HAP-1 (cell line): Measurements from ENCODE around the gene SAXO2.
"Not testable (repeated sequence)": the region's sequence is repeated elsewhere in the genome, so short reads cannot be mapped to it uniquely, and the experiment has no call there.

Experiments used
- DNase-seq, 2 experiments: peaks; one replicate each; pipeline ENCODE4 v3.0.0-alpha.2; 2016 to 2020; ENCODE audit warnings: low spot score in 2 of 2
- H3K27me3 ChIP-seq: fragments of 250-450 bp; sonication (Bioruptor Pico); 2 replicates; pipeline ENCODE4 v1.5.1; 2020; ENCODE audit warnings: low read depth, mild to moderate bottlenecking, moderate library complexity
- H3K36me3 ChIP-seq: fragments of 250-450 bp; sonication (Bioruptor Pico); replicated peaks from 2 replicates; pipeline ENCODE4 v1.5.1; 2020; ENCODE audit warnings: mild to moderate bottlenecking
- H3K4me1 ChIP-seq: fragments of 250-450 bp; sonication (Bioruptor Pico); 2 replicates; pipeline ENCODE4 v1.5.1; 2020; ENCODE audit warnings: mild to moderate bottlenecking
- H3K4me3 ChIP-seq: fragments of 250-450 bp; sonication (Bioruptor Pico); 2 replicates; pipeline ENCODE4 v1.5.1; 2020; ENCODE audit warnings: mild to moderate bottlenecking, moderate library complexity
- H3K9me3 ChIP-seq: fragments of 250-450 bp; sonication (Bioruptor Pico); 2 replicates; pipeline ENCODE4 v1.5.1; 2020; ENCODE audit warnings: mild to moderate bottlenecking, moderate library complexity
- in situ Hi-C: fragments of 300-500 bp; cut with MboI; formaldehyde crosslinking; loops from 3 replicates; pipeline ENCODE4 v1.14.3; 2020; ENCODE audit warnings: low sequenced_read_pairs, inconsistent platforms, mixed read lengths

Gene SAXO2

DNA sequence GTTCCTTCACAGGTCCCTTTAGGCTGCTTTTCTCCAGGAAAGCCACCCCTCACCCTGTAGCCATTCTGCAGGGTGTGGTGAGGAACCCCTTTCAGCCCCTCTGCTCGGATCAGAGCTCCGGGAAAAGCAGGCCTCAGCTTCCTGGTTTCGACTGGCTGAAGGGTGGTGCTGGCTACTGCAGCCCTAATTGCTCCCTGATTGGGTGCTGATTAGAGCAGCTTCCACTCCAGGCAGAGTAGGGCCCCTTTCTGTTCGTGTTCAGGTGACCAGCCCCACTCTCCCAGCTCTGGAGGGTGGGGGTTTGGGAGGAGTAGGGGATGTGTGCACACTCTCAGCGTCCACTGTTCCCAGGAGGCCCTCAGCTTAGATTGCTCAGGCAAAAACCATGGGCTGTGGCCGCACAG, 36.9 kb downstream of the SAXO2 start:
- H3K9me3 ChIP-seq, H3K36me3 ChIP-seq, DNase-seq, H3K27me3 ChIP-seq, H3K4me3 ChIP-seq, H3K4me1 ChIP-seq, in situ Hi-C loops: not testable (repeated sequence)

DNA sequence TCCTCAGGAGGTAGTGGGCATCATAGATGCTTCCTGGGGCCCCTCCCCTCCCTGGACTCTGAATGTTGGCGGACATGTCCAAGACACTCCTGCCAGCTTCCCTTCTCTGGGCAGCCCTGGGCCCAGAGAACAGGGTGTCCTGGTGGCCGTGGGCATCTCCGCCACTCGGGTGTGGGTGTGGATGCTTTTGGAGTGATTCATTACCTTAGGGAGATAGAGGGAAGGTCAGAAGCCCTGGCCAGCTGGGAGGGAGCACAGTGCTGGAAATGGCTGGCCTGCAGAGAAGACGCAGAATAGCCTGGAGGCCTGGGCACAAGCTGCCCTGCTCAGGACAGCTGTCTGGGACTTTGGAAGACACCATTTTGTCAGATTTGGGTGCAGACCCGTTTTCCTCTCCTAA, 37.7 kb downstream of the SAXO2 start:
- H3K4me1 ChIP-seq, H3K4me3 ChIP-seq, in situ Hi-C loops, H3K36me3 ChIP-seq, DNase-seq, H3K27me3 ChIP-seq, H3K9me3 ChIP-seq: not testable (repeated sequence)

DNA sequence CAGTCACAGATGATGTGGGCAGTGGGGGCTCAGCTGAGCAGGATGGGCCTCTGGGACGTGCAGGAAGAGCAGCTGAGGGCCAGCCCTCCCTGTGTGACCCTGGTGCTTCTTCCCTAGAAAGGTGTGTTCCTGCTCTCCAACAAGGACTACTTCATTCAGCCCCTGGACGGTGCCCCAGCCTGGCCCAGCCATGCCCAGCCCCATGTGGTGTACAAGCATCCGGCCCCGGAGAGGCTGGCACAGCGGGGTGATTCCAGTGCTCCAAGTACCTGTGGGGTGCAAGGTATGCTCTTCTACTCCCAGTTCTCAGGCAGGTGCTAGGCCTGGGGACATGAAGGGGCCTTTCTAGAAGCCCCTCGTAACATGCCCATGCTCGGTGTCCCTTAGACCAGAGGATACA, 38.3 kb downstream of the SAXO2 start:
- Histone ChIP-seq H3K9me3 (no peaks in the 10 kb centered on the region; the same call in 1 of the 2 replicates), H3K4me1 (no peaks in the 10 kb centered on the region), H3K27me3 (peaks cover 7% of the 10 kb centered on the region), H3K4me3 (no peak overlapping the region), H3K36me3 (no peaks in the 10 kb centered on the region)
- in situ Hi-C loops = no loop called here
- DNase-seq = no peak

DNA sequence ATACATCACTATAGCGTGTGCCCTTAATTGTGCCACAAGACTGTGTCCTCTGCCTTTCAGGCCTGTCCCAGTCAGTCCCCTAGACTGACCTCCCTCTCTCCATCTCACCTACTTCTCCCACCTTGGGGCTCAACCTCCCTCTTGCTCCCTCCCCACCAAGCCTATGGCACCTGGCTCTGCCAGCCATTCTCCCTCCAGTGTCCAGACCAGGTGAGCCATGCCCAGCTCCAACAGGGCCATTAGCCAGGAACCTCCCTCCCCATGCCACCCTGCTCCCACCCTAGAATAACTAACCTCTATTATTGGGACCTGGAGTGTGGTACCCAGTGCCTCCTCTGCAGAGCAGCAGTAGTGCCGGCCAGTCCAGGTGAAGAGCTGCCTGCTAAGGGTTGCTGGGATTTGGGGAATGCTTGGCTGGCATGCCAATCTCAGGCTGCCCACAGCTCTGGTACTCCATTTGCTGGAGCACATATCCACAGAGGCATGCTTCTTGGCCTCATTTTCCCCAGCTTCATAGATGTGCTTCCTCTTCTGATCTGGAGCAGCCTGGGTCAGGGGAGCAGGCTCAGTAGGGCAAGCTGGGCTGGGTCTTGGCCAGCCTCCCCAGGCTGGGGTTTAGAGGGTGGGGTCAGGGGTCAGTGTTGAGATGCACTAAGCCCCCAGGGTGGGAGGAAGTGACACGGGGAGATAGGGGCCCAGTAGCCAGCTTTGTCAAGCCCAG, 38.8 kb downstream of the SAXO2 start:
- in situ Hi-C loops = no loop called here
- Histone ChIP-seq H3K9me3 (no peaks in the 10 kb centered on the region; the same call in 1 of the 2 replicates), H3K27me3 (peaks cover 7% of the 10 kb centered on the region), H3K4me1 (no peaks in the 10 kb centered on the region), H3K36me3 (no peaks in the 10 kb centered on the region), H3K4me3 (no peak overlapping the region)
- peak in 1 of 2 experiments; percentile 6 for DNase-seq

DNA sequence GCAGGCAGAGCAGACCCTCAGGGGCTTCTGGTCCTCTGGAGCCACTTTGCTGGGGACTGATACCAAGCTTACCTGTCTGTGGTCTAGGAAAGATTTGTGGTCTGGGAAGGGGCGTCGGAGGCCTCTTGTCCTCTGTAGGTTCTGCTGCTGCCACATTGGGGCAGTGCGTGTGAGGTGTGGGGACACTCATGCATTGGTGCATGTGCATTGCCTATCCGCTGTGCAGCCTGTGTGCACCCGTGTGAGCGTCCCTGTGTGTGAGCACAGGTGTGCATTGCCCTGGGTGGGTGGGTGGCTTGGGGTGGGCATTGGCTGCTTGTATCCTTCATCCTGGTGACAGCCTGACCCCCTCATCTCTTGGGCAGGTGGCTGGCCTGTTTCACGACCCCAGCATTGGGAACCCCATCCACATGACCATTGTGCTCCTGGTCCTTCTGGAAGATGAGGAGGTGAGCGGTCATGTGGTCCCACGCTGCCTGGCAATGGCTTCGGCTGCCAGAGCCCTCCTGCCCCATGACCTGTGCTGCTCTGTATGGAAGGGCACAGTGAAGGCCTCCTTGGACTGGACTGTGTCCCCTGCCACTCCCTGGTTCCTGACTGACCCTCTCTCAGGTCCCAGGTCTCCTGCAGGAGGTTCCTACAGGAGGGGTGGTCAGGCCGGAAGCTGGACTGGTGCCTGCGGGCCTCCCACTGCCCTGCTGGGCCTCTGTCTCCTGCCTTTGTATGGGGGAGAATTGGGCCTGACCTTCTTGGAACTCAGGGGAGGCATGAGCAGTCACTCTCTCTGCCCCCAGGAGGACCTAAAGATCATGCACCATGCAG, 41.5 kb downstream of the SAXO2 start:
- Histone ChIP-seq H3K36me3 (no peaks in the 10 kb centered on the region), H3K9me3 (no peaks in the 10 kb centered on the region; the same call in 1 of the 2 replicates), H3K27me3 (peaks cover 7% of the 10 kb centered on the region), H3K4me3 (no peak overlapping the region), H3K4me1 (no peaks in the 10 kb centered on the region)
- in situ Hi-C loops = no loop called here
- peak in 1 of 2 experiments; percentile 10 for DNase-seq

DNA sequence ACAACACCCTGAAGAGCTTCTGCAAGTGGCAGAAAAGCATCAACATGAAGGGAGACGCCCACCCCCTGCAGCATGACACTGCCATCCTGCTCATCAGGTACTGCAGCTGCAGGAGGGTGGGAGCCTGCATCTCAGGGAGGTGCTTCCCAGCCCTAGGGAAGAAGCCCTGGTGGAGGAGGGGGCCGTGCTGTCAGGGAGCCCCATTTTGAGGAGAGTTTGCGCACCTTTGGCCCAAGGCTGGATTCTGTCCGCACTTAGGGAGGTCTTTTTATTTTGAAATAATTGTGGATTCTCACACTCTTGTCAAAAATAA, 42.1 kb downstream of the SAXO2 start:
- in situ Hi-C loops = no loop called here
- peaks cover 7% of the 10 kb centered on the region for H3K27me3 ChIP-seq

DNA sequence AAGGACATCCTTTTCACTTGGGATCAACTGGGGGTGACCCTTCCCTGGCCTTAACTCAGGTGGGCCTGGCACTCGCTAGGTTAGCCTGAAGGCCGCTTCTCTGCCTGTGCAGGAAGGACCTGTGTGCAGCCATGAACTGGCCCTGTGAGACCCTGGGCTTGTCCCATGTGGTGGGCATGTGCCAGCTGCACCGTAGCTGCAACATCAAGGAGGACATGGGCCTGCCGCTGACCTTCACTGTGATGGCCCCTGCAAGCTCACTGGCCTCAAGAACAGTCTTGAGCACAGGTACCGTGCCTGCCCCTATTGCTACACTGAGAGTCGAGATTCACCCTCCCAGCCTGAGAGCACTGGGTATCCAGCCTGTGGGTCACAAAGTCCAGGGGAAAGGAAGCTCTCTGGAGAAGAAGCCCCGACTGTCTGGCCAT, 43.0 kb downstream of the SAXO2 start:
- no peak overlapping the region for H3K4me3 ChIP-seq
- H3K9me3 ChIP-seq = peaks cover 4% of the 10 kb centered on the region
- in situ Hi-C loops = no loop called here
- no peaks in the 10 kb centered on the region for H3K4me1 ChIP-seq
- peak in 1 of 2 experiments; percentile 6 for DNase-seq
- peaks cover 9% of the 10 kb centered on the region for H3K27me3 ChIP-seq
- H3K36me3 ChIP-seq = no peaks in the 10 kb centered on the region

More for the DNA sequence above, 42.1 kb downstream of the SAXO2 start:
- H3K9me3 ChIP-seq = no peaks in the 10 kb centered on the region; the same call in 1 of the 2 replicates
- no peak overlapping the region for H3K4me3 ChIP-seq
- H3K4me1 ChIP-seq = no peaks in the 10 kb centered on the region
- no peaks in the 10 kb centered on the region for H3K36me3 ChIP-seq
- DNase-seq = peak in 1 of 2 experiments; percentile 7

DNA sequence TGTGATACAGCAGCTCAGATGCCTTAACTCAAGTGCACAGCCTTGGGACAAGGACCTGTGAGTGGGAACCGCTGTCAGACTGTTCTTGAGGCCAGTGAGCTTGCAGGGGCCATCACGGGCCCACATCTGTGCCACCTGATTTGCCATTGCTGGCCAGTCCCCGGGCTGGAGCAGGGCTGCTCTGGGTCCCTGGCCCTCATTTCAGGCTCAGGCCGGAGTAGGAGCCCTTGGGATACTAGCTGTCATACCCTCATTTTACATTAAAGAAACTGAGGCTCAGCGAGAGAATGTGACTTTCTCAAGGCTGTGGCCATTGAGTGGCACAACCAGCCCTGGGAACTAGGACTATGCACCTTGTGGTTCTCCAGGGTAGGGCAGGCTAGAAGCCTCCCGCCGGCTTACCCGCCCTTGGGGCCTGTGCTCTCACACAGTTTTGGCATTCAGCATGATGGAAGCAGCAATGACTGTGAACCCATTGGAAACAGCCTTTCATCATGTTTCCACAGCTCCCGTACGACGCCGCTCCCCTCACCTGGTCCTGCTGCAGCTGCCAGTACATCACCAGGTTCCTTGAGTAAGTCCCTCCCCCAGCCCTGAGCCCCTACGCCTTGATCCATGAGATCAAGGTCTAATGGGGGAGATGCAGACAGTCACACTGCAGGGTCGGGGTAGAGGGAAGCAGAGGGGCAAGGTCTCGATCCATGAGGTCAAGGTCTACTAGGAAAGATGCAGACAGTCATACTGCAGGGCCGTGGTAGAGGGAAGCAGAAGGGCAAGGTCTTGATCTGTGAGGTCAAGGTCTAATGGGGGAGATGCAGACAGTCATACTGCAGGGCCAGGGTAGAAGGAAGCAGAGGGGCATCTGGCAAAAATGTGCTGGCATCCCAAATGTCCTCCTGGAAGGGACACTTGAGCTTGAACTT, 44.4 kb downstream of the SAXO2 start:
- Histone ChIP-seq H3K36me3 (no peaks in the 10 kb centered on the region), H3K4me3 (no peak overlapping the region), H3K27me3 (peaks cover 9% of the 10 kb centered on the region), H3K9me3 (peaks cover 5% of the 10 kb centered on the region), H3K4me1 (no peaks in the 10 kb centered on the region)
- in situ Hi-C loops = no loop called here
- DNase-seq = peak in 1 of 2 experiments; percentile 11

DNA sequence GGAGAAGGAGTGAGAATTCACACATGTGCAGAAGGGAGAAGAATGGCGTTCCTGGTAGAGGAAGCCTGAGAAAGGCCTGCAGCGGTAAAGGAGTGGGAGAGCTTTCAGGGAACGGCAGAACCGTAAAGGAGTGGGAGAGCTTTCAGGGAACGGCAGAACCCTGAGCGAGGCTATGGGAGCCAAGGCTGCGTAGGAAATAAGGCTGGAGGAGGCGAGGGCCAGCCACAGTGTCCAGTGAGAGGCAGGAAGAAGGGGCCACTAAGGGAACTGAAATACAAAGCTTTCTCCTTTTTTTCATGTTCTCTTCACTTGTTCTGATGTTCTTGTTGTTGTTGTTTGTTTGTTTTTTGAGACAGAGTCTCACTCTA, 45.1 kb downstream of the SAXO2 start:
- Histone ChIP-seq H3K4me3 (no peak overlapping the region), H3K27me3 (peaks cover 13% of the 10 kb centered on the region), H3K9me3 (peaks cover 9% of the 10 kb centered on the region; the same call in 1 of the 2 replicates), H3K36me3 (no peaks in the 10 kb centered on the region), H3K4me1 (no peaks in the 10 kb centered on the region)
- peak in 1 of 2 experiments; percentile 6 for DNase-seq
- in situ Hi-C loops = no loop called here

DNA sequence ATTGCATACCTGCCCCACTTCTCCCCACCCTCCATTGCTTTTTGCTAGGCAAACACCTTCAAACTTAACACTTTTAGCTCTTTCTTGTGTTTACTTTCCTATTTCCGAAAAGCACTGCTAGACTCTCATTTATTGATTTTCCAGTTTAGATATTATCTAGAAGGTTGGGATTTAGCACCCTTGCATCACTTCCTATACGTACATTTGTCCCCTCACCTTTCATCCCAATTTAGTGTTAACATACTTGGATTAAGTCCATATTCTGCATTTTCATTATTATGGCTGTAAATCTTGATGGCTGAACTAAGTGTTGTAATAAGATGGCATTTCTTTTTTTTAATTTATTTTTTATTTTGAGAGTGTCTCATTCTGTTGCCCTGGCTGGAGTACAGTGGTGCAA, 47.2 kb downstream of the SAXO2 start:
- in situ Hi-C loops = loop anchor here (10.0 kb wide), 1 partner anchor 75 kb away; no protein-coding TSS in a partner anchor
- H3K4me1 ChIP-seq = no peaks in the 10 kb centered on the region

DNA sequence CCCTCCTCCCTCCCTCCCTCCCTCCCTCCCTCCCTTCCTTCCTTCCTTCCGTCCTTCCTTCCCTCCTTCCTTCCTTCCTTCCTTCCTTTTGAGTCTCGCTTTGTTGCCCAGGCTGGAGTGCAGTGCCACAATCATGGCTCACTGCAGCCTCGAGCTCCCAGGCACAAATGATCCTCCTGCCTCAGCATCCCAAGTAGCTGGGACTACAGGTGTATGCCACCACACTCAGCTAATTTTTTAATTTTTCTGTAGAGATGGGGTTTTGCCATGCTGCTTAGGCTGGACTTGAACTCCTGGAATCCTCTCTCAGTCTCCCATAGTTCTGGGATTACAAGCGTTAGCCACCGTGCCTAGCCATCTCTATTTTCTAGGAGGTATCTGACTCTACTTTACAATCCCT, 48.7 kb downstream of the SAXO2 start:
- not testable (repeated sequence) for H3K4me3 ChIP-seq, DNase-seq, H3K4me1 ChIP-seq, H3K36me3 ChIP-seq, H3K9me3 ChIP-seq
- peaks cover 12% of the 10 kb centered on the region for H3K27me3 ChIP-seq
- in situ Hi-C loops = loop anchor here (10.0 kb wide), 1 partner anchor 73 kb away; no protein-coding TSS in a partner anchor

More for the DNA sequence above, 47.2 kb downstream of the SAXO2 start:
- Histone ChIP-seq H3K27me3 (peaks cover 12% of the 10 kb centered on the region), H3K36me3 (no peaks in the 10 kb centered on the region), H3K9me3 (peaks cover 9% of the 10 kb centered on the region; the same call in 1 of the 2 replicates), H3K4me3 (no peak overlapping the region)
- DNase-seq = no peak

DNA sequence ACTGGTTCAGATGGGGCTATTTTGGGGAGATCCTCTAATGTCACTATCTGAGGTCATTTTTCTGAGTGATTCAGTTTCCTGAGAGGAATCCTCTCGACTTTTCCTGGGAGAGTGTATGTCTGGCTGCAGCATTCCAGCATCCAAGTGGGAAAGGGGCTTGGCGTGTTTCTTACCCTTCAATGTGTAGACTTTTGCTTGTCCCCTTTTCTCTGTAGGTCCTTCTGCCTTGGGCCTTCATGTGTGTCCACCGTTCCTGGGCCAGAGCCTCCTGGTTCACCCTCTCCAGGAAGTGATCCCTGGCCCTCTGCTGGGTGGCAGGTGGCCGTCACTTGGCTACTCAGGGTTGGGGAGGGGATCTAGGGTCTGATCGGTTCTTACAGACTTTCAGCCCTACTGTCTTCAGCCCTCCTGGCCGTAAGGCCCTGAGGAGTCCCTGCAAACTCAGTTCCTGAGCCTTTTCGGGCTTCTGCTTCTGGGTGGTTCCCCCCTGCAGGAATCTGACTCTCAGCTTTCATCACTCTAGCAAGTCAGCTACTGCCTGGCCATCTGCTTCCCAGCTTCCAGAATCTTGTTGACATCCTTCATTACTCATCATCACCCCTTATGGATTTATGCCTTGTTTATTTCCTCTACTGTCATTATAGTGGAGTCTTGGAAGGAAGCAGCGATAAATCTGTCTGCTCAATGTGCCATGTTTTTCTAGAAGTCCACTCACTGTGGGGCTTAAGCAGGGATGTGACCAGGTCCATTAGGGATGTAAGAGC, 50.1 kb downstream of the SAXO2 start:
- Histone ChIP-seq H3K9me3 (peaks cover 9% of the 10 kb centered on the region; the same call in 1 of the 2 replicates), H3K27me3 (peaks cover 12% of the 10 kb centered on the region), H3K4me1 (no peaks in the 10 kb centered on the region), H3K36me3 (no peaks in the 10 kb centered on the region), H3K4me3 (no peak overlapping the region)
- in situ Hi-C loops = loop anchor here (10.0 kb wide), 1 partner anchor 72 kb away; no protein-coding TSS in a partner anchor
- DNase-seq = peak in 1 of 2 experiments; percentile 7

DNA sequence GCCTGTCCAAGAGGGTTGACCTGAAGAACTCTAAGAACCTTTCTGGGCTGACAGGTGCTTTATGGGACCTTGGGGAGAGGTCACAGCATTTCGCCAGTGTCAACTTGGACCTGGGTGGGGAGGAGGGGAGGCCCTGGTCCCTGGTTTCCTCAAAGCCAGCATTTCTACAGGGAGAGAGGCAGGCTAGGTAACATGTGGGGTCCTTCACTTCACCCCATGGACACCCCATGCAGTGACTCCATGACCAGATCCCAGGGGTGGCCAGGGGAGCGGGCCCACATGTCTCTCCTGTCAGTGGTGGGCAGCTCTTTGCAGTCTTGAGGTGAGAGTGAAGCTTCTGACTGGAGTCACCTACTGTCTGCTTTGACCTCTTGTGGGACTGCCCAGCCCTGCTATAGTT, 50.8 kb downstream of the SAXO2 start:
- Histone ChIP-seq H3K4me3 (no peak overlapping the region), H3K9me3 (peaks cover 9% of the 10 kb centered on the region; the same call in 1 of the 2 replicates), H3K27me3 (peaks cover 12% of the 10 kb centered on the region), H3K4me1 (no peaks in the 10 kb centered on the region), H3K36me3 (no peaks in the 10 kb centered on the region)
- in situ Hi-C loops = loop anchor here (10.0 kb wide), 1 partner anchor 71 kb away; no protein-coding TSS in a partner anchor
- DNase-seq = no peak
